HepG2 (cell line): ENCODE data around the gene RELL1. TPM values are rescaled to one million over a fixed set of nuclear protein-coding genes. Genes with fewer than 3 reads are reported as not detected.

Experiments used
- ATAC-seq: fragments of 200-7000 bp; cut with Tn5 transposase; 3 replicates; pipeline ENCODE4 v1.9.1; 2020; ENCODE audit warnings: mild to moderate bottlenecking, moderate library complexity
- BruUV-seq: library from RNA; stranded (reverse); fragments of 400-500 nt; replicated peaks from 2 replicates; lab custom pipeline; 2021; lab: Mats Ljungman, UMichigan
- CTCF ChIA-PET: fragments of 300-600 bp; formaldehyde crosslinking; extraction: SDS; loops from one replicate; lab custom pipeline; 2021; ENCODE audit warnings: low total read pairs, inconsistent platforms, low intra/inter-chr PET ratio; lab: Yijun Ruan, JAX
- POLR2A ChIA-PET: fragments of 350-600 bp; sonication (Branson Sonifier 250); formaldehyde crosslinking; loops from one replicate; lab custom pipeline; 2020; ENCODE audit warnings: antibody characterized with exemption, inconsistent platforms; lab: Yijun Ruan, JAX
- DNase-seq: peaks from one replicate; pipeline ENCODE4 v3.0.0-alpha.2; 2015; ENCODE audit warnings: low spot score
- FAIRE-seq: peaks from 3 replicates; lab custom pipeline; 2011; peaks lifted over from hg19 to GRCh38; lab: Jason Lieb, UNC
- H2AFZ ChIP-seq: one replicate; pipeline ENCODE4 v1.6.1; 2011; ENCODE audit warnings: low read length, inconsistent platforms
- H3K27ac ChIP-seq: fragments of 300-600 bp; 3 replicates; pipeline ENCODE4 v1.8.0; 2011; ENCODE audit warnings: mixed run types, mild to moderate bottlenecking, mixed read lengths, low read length, inconsistent platforms; ENCODE audit not compliant: insufficient read depth; ENCODE audit errors: extremely low read length
- H3K27me3 ChIP-seq, 2 experiments: fragments of 200-600 bp in 1 of 2; 2 replicates in 1 of 2; 3 replicates in 1 of 2; pipeline versions ENCODE4 v1.6.0 to v1.8.0; 2011; ENCODE audit warnings: low read length in 2 of 2, mild to moderate bottlenecking in 2 of 2, moderate library complexity in 2 of 2, inconsistent platforms in 1 of 2; ENCODE audit not compliant: insufficient read depth in 2 of 2, control insufficient read depth in 1 of 2
- H3K36me3 ChIP-seq, 2 experiments: fragments of 200-600 bp in 1 of 2; replicated peaks in 1 of 2; 2 replicates in 1 of 2; 3 replicates in 1 of 2; pipeline versions ENCODE4 v1.5.1 to v1.8.0; 2011; ENCODE audit warnings: low read length in 2 of 2, inconsistent platforms in 1 of 2; ENCODE audit not compliant: insufficient read depth in 2 of 2, control insufficient read depth in 1 of 2
- H3K4me1 ChIP-seq: 2 replicates; pipeline ENCODE4 v1.5.1; 2012; ENCODE audit warnings: low read length, inconsistent platforms; ENCODE audit not compliant: insufficient read depth
- H3K4me2 ChIP-seq: 2 replicates; pipeline ENCODE4 v1.6.0; 2011; ENCODE audit warnings: low read depth, low read length, inconsistent platforms
- H3K4me3 ChIP-seq, 3 experiments: fragments of 200-600 bp in 1 of 3; sonication (generic), shearing (Covaris generic) in 1 of 3; replicated peaks in 1 of 3; 2 replicates each; pipeline ENCODE4 v1.5.1; 2011 to 2016; ENCODE audit warnings: low read length in 3 of 3, inconsistent platforms in 2 of 3, low read depth in 2 of 3, mild to moderate bottlenecking in 2 of 3, control low read depth in 1 of 3, mixed read lengths in 1 of 3; ENCODE audit not compliant: insufficient read depth in 1 of 3
- H3K79me2 ChIP-seq: one replicate; pipeline ENCODE4 v1.6.1; 2011; ENCODE audit warnings: low read length, inconsistent platforms; ENCODE audit not compliant: insufficient read depth
- H3K9ac ChIP-seq: 2 replicates; pipeline ENCODE4 v1.6.0; 2011; ENCODE audit warnings: mild to moderate bottlenecking, low read depth, low read length, inconsistent platforms; ENCODE audit not compliant: insufficient read depth
- H3K9me3 ChIP-seq: 2 replicates; pipeline ENCODE4 v1.5.1; 2012; ENCODE audit warnings: mild to moderate bottlenecking, low read length
- H4K20me1 ChIP-seq: 2 replicates; pipeline ENCODE4 v1.6.0; 2011; ENCODE audit warnings: inconsistent platforms, mild to moderate bottlenecking, low read length, moderate library complexity; ENCODE audit not compliant: insufficient read depth
- MAX ChIP-seq: IDR thresholded peaks from 2 replicates; pipeline ENCODE4 v1.6.1; 2012; ENCODE audit warnings: inconsistent platforms
- POLR2G ChIP-seq: fragments of 200-400 bp; formaldehyde crosslinking; IDR thresholded peaks from 2 replicates; pipeline ENCODE4 v1.6.1; 2018; ENCODE audit warnings: mild to moderate bottlenecking, low read depth, low read length, moderate library complexity
- RAD51 ChIP-seq: fragments of 450-650 bp; IDR thresholded peaks from 2 replicates; pipeline ENCODE4 v1.6.1; 2016; ENCODE audit warnings: borderline replicate concordance
- TCF7L2 ChIP-seq: IDR thresholded peaks from 2 replicates; pipeline ENCODE4 v1.6.1; 2011; ENCODE audit warnings: mild to moderate bottlenecking, low read depth, low read length, moderate library complexity
- ZBTB33 ChIP-seq: sonication (generic); formaldehyde crosslinking; IDR thresholded peaks from 2 replicates; pipeline ENCODE4 v1.4.0; 2020; ENCODE audit warnings: missing genetic modification reagents
- ZKSCAN8 ChIP-seq: IDR thresholded peaks from 2 replicates; pipeline ENCODE4 v1.6.1; 2016; ENCODE audit warnings: borderline replicate concordance, missing genetic modification reagents, missing compliant biosample characterization
- ZNF256 ChIP-seq: sonication (generic); formaldehyde crosslinking; conservative IDR thresholded peaks from 2 replicates; pipeline ENCODE4 v1.4.0; 2020; ENCODE audit warnings: missing genetic modification reagents
- ZNF766 ChIP-seq: sonication (generic); formaldehyde crosslinking; IDR thresholded peaks from 2 replicates; pipeline ENCODE4 v1.5.0; 2020; ENCODE audit warnings: missing genetic modification reagents, borderline replicate concordance
- ZNF782 ChIP-seq: sonication (generic); formaldehyde crosslinking; IDR thresholded peaks from 2 replicates; pipeline ENCODE4 v1.4.0; 2020; ENCODE audit warnings: missing genetic modification reagents, mild to moderate bottlenecking, borderline replicate concordance
- WGBS: methylation state at CpG from one replicate; pipeline ENCODE4 v1.1.6; 2017; ENCODE audit warnings: low lambda C conversion rate; 5-methylcytosine and 5-hydroxymethylcytosine counted together
- in situ Hi-C: cut with HindIII; loops from 2 replicates; pipeline ENCODE4 v1.10.0; 2017; ENCODE audit warnings: low pct_unique_long_range_greater_than_20kb; ENCODE audit not compliant: extremely low pct_ligation_motif_present
- intact Hi-C: fragments of 100-400 bp; cut with micrococcal nuclease; formaldehyde crosslinking; loops from one replicate; pipeline ENCODE4 v1.10.0; 2022; ENCODE audit not compliant: unreplicated experiment
- polyA plus RNA-seq, 8 experiments: library from polyadenylated mRNA; depleted of rRNA in 3 of 8; stranded (reverse) in 7 of 8; unstranded in 1 of 8; fragments of >200 nt; fragmentation: Illumina TruSeq in 4 of 8; extraction: Trizol in 4 of 8; gene quantifications; 2 replicates each; pipeline versions ENCODE4 v1.2.1 to v1.2.3, GENCODE V29; 2011 to 2016; ENCODE audit warnings: low read depth in 4 of 8, missing spikeins in 1 of 8, mixed read lengths in 1 of 8; ENCODE audit not compliant: insufficient read depth in 1 of 8
- total RNA-seq, 5 experiments: library from RNA; depleted of rRNA; stranded (reverse); fragments of >200 nt; fragmentation: Illumina TruSeq; extraction: Trizol; gene quantifications; 2 replicates each; pipeline ENCODE4 v1.2.3, GENCODE V29; 2016; ENCODE audit warnings: low read depth in 1 of 5
- TF ChIP-seq, protein P1 (sequence below): sonication (generic); formaldehyde crosslinking; IDR thresholded peaks from 2 replicates; pipeline ENCODE4 v1.5.0; 2020; ENCODE audit warnings: mild to moderate bottlenecking, missing genetic modification reagents
- TF ChIP-seq, protein P2 (sequence below): sonication (generic); formaldehyde crosslinking; IDR thresholded peaks from 2 replicates; pipeline ENCODE4 v1.8.0; 2023; ENCODE audit warnings: mild to moderate bottlenecking, missing genetic modification reagents
- TF ChIP-seq, protein P3 (sequence below), 2 experiments: sonication (generic) in 1 of 2; formaldehyde crosslinking in 1 of 2; IDR thresholded peaks; 2 replicates each; pipeline versions ENCODE4 v1.5.1 to v1.6.1; 2011 to 2020; ENCODE audit warnings: borderline replicate concordance in 1 of 2, low read depth in 1 of 2, low read length in 1 of 2, mild to moderate bottlenecking in 1 of 2, missing genetic modification reagents in 1 of 2, moderate library complexity in 1 of 2

The RELL1 gene
- total and polyA plus RNA-seq, 2 of the 13 experiments (the other 11 are each of a cell fraction or from before 2014, with no cell fraction given), result 8.4 to 58.4 TPM

GRCh38 chr4:37653601-37654000 lies 32.6 kb downstream of the RELL1 start (continued):
- TF ChIP-seq, protein P1, sequence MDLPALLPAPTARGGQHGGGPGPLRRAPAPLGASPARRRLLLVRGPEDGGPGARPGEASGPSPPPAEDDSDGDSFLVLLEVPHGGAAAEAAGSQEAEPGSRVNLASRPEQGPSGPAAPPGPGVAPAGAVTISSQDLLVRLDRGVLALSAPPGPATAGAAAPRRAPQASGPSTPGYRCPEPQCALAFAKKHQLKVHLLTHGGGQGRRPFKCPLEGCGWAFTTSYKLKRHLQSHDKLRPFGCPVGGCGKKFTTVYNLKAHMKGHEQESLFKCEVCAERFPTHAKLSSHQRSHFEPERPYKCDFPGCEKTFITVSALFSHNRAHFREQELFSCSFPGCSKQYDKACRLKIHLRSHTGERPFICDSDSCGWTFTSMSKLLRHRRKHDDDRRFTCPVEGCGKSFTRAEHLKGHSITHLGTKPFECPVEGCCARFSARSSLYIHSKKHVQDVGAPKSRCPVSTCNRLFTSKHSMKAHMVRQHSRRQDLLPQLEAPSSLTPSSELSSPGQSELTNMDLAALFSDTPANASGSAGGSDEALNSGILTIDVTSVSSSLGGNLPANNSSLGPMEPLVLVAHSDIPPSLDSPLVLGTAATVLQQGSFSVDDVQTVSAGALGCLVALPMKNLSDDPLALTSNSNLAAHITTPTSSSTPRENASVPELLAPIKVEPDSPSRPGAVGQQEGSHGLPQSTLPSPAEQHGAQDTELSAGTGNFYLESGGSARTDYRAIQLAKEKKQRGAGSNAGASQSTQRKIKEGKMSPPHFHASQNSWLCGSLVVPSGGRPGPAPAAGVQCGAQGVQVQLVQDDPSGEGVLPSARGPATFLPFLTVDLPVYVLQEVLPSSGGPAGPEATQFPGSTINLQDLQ (CRISPR knock-in tag), result no peak
- TF ChIP-seq, protein P2, sequence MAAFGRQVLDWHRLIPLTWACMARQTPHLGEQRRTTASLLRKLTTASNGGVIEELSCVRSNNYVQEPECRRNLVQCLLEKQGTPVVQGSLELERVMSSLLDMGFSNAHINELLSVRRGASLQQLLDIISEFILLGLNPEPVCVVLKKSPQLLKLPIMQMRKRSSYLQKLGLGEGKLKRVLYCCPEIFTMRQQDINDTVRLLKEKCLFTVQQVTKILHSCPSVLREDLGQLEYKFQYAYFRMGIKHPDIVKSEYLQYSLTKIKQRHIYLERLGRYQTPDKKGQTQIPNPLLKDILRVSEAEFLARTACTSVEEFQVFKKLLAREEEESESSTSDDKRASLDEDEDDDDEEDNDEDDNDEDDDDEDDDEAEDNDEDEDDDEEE (CRISPR knock-in tag), result no peak
- TF ChIP-seq TCF7L2, result no peak
- no peak for TF ChIP-seq MAX
- TF ChIP-seq ZKSCAN8 (CRISPR knock-in tag), result no peak
- no peak for TF ChIP-seq ZNF256
- no peak for TF ChIP-seq RAD51

GRCh38 chr4:37652747-37653527 lies 33.2 kb downstream of the RELL1 start:
- Histone ChIP-seq H3K27me3 (no peaks in the 10 kb centered on the region), H3K9me3 (peaks cover 6% of the 10 kb centered on the region; the same call in 1 of the 2 replicates), H3K9ac (no peak overlapping the region), H4K20me1 (no peaks in the 10 kb centered on the region), H3K4me2 (no peak overlapping the region), H3K79me2 (peaks cover 25% of the 10 kb centered on the region), H3K27ac (no peak overlapping the region), H3K36me3 (peaks cover 0 to 3% of the 10 kb centered on the region in 2 experiments; a peak in 3 of 5 replicates), H2AFZ (no peak overlapping the region), H3K4me3 (no peak overlapping the region), H3K4me1 (peaks cover 45% of the 10 kb centered on the region)
- intact Hi-C loops (no loop called here), in situ Hi-C loops (no loop called here)
- no peak for ATAC-seq
- POLR2A ChIA-PET, result interaction anchor here (1.9 kb wide), 1 partner anchor 9 kb away, joined by 7 read pairs; no protein-coding TSS in a partner anchor
- no peak for TF ChIP-seq ZBTB33 (CRISPR knock-in tag)
- TF ChIP-seq ZNF782 (CRISPR knock-in tag), result no peak
- no peak for TF ChIP-seq POLR2G
- TF ChIP-seq, protein P3, sequence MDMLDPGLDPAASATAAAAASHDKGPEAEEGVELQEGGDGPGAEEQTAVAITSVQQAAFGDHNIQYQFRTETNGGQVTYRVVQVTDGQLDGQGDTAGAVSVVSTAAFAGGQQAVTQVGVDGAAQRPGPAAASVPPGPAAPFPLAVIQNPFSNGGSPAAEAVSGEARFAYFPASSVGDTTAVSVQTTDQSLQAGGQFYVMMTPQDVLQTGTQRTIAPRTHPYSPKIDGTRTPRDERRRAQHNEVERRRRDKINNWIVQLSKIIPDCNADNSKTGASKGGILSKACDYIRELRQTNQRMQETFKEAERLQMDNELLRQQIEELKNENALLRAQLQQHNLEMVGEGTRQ (IDR thresholded peaks at IDR 0.05; ENCODE audit: low read depth, low read length), result no peak
- TF ChIP-seq, protein P3 (CRISPR knock-in tag; IDR thresholded peaks at IDR 0.05; ENCODE audit: borderline replicate concordance), result no peak
- TF ChIP-seq ZNF766 (CRISPR knock-in tag), result no peak
- CTCF ChIA-PET, result no interaction called here
- FAIRE-seq, result no peak
- no peak for DNase-seq
- no TSS peak for BruUV-seq
- WGBS, result 97% methylated on average over 4 of the region's 4 CpGs
